Panc1 (cell line): ENCODE results near the gene VWA8.

Experiments
- POLR2AphosphoS5 ChIP-seq: IDR thresholded peaks from 2 replicates; pipeline ENCODE4 v1.6.1; 2012; ENCODE audit warnings: mild to moderate bottlenecking, low read depth, low read length, moderate library complexity
- SIN3A ChIP-seq: IDR thresholded peaks from 2 replicates; pipeline ENCODE4 v1.6.1; 2012; ENCODE audit warnings: low read depth, mild to moderate bottlenecking, low read length, moderate library complexity, borderline replicate concordance; ENCODE audit not compliant: insufficient read depth
- TF ChIP-seq, protein P1 (sequence below): fragments of 450-650 bp; IDR thresholded peaks from 2 replicates; pipeline ENCODE4 v1.5.1; 2017; ENCODE audit warnings: mild to moderate bottlenecking

DNA sequence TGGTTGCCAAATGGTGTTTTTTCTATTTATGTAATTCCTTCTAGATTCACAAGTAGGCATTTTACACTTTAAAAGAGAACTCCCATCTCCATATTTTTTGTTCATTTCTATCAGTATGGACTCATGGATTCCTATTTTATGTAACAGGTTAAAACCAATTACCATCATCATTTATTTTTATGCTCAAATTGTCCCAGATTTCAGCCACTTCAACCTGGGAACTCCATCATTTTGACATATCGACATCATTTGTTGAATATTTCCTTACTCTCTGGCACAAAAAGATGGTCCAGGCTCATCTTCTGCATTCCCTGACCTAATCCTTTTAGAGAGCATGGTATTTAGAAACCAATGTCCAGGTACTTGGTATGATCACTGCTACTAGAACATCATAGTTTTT, 79.9 kb downstream of the VWA8 start:
- TF ChIP-seq, protein P1, sequence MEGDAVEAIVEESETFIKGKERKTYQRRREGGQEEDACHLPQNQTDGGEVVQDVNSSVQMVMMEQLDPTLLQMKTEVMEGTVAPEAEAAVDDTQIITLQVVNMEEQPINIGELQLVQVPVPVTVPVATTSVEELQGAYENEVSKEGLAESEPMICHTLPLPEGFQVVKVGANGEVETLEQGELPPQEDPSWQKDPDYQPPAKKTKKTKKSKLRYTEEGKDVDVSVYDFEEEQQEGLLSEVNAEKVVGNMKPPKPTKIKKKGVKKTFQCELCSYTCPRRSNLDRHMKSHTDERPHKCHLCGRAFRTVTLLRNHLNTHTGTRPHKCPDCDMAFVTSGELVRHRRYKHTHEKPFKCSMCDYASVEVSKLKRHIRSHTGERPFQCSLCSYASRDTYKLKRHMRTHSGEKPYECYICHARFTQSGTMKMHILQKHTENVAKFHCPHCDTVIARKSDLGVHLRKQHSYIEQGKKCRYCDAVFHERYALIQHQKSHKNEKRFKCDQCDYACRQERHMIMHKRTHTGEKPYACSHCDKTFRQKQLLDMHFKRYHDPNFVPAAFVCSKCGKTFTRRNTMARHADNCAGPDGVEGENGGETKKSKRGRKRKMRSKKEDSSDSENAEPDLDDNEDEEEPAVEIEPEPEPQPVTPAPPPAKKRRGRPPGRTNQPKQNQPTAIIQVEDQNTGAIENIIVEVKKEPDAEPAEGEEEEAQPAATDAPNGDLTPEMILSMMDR, result no peak
- TF ChIP-seq POLR2AphosphoS5 (no peak), SIN3A (no peak)
